ENCODE results near the gene CYP4A22. TPM values are rescaled to one million over a fixed set of nuclear protein-coding genes. Genes with fewer than 3 reads are reported as not detected.

The CYP4A22 gene
- total and polyA plus RNA-seq, 2 donors (not counting 3 experiments of a cell fraction or from before 2014, with no cell fraction given) = not detected

DNA sequence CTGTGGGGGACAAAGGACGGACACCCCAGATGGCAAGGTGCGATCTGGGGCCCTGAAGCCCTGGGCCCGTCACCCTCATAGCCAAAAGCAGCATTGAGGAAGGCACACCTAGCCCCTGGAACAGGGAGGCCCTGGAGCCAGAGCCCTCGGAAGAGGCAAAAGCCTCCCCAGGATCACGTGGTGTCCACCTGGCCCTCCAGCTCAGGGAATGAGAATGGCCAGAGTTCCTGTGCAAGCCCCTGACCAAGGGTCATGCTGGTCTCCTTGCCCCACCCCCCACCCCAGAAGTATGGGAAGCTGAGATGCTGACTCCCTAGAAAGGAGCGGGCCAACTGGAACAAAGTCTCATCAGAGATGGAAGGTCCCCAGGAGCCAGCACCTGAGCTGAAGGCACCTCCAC lies 53.6 kb downstream of the CYP4A22 start:
- FAIRE-seq = no peak
- no peaks in the 10 kb centered on the region for H3K36me3 ChIP-seq (ENCODE audit: control insufficient read depth in 2 of 2, extremely low read depth in 1 of 2, insufficient read depth in 2 of 2, low read length in 2 of 2)
- CTCF ChIA-PET = interaction anchor here (0.7 to 8.0 kb wide), 11 partner anchors 8 to 247 kb away, joined by 3 to 224 read pairs (median 5); partner anchors contain the start of gene FOXD2
- H3K4me1 ChIP-seq (ENCODE audit: control insufficient read depth, extremely low read depth, insufficient read depth, low read length) = peaks cover 5% of the 10 kb centered on the region
- DNase-seq (ENCODE audit: low read depth, low spot score) = no peak
- BruUV-seq (replicated peaks) = no TSS peak
- no peak for TF ChIP-seq EZH2 (IDR thresholded peaks at IDR 0.05; ENCODE audit: borderline replicate concordance, low read depth, low read length, severe bottlenecking)
- TF ChIP-seq FOS (IDR thresholded peaks at IDR 0.05; ENCODE audit: borderline replicate concordance, insufficient read depth, low read length) = no peak
- TF ChIP-seq, protein P1, sequence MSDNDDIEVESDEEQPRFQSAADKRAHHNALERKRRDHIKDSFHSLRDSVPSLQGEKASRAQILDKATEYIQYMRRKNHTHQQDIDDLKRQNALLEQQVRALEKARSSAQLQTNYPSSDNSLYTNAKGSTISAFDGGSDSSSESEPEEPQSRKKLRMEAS (IDR thresholded peaks at IDR 0.05; ENCODE audit: insufficient read depth, insufficient read length) = no peak
- no peak for TF ChIP-seq POLR2A (IDR thresholded peaks at IDR 0.05; ENCODE audit: low read depth, low read length)
- no peak for TF ChIP-seq JUN (IDR thresholded peaks at IDR 0.05; ENCODE audit: borderline replicate concordance, insufficient read depth, insufficient read length, low read depth)
- no peak for TF ChIP-seq MYC (IDR thresholded peaks at IDR 0.05; ENCODE audit: low read depth, low read length)
- no peak for TF ChIP-seq POLR2AphosphoS5 (IDR thresholded peaks at IDR 0.05; ENCODE audit: insufficient read depth, low read depth, low read length)
- TF ChIP-seq, protein P2, sequence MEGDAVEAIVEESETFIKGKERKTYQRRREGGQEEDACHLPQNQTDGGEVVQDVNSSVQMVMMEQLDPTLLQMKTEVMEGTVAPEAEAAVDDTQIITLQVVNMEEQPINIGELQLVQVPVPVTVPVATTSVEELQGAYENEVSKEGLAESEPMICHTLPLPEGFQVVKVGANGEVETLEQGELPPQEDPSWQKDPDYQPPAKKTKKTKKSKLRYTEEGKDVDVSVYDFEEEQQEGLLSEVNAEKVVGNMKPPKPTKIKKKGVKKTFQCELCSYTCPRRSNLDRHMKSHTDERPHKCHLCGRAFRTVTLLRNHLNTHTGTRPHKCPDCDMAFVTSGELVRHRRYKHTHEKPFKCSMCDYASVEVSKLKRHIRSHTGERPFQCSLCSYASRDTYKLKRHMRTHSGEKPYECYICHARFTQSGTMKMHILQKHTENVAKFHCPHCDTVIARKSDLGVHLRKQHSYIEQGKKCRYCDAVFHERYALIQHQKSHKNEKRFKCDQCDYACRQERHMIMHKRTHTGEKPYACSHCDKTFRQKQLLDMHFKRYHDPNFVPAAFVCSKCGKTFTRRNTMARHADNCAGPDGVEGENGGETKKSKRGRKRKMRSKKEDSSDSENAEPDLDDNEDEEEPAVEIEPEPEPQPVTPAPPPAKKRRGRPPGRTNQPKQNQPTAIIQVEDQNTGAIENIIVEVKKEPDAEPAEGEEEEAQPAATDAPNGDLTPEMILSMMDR (IDR thresholded peaks at IDR 0.05; ENCODE audit: extremely low read depth in 1 of 2, insufficient read depth in 1 of 2, low read depth in 1 of 2, low read length in 2 of 2) = no peak
- TF ChIP-seq GATA2 (IDR thresholded peaks at IDR 0.05; ENCODE audit: insufficient read depth, insufficient read length, low read depth, low read length) = no peak
- H3K9ac ChIP-seq (replicated peaks; ENCODE audit: extremely low read depth, insufficient read depth, low read length) = no peak overlapping the region
- H3K9me3 ChIP-seq (replicated peaks; ENCODE audit: control insufficient read depth, insufficient read depth, low read length) = no peaks in the 10 kb centered on the region
- no peak overlapping the region for H3K27ac ChIP-seq (ENCODE audit: insufficient read depth, low read depth, low read length)
- intact Hi-C loops (cut with micrococcal nuclease) (loop anchor here (1.0 kb wide), 1 partner anchor 12 kb away; no protein-coding TSS in a partner anchor), dilution Hi-C loops (cut with MboI; ENCODE audit: extremely low pct_ligation_motif_present, low sequenced_read_pairs) (no loop called here)
- no peaks in the 10 kb centered on the region for H3K27me3 ChIP-seq (ENCODE audit: control insufficient read depth in 2 of 2, insufficient read depth in 2 of 2, low read length in 2 of 2)
- H4K20me1 ChIP-seq (replicated peaks; ENCODE audit: control insufficient read depth, extremely low read depth, insufficient read depth, low read length) = no peaks in the 10 kb centered on the region
- no peaks in the 10 kb centered on the region for H3K79me2 ChIP-seq (ENCODE audit: control insufficient read depth, insufficient read depth, low read length)
- no peak overlapping the region for H3K4me3 ChIP-seq (replicated peaks in 1 of 3; ENCODE audit: insufficient read depth in 1 of 3, low read depth in 1 of 3, low read length in 3 of 3)
- H2AFZ ChIP-seq (ENCODE audit: low read depth, low read length) = no peak overlapping the region
- no peaks in the 10 kb centered on the region for H3K9me1 ChIP-seq (replicated peaks; ENCODE audit: control insufficient read depth, extremely low read depth, insufficient read depth, low read length)
- POLR2A ChIA-PET = no interaction called here
- H3K4me2 ChIP-seq (ENCODE audit: insufficient read depth, low read length) = no peak overlapping the region
